Measurements from ENCODE around the gene PRELID1. TPM values are rescaled to one million over a fixed set of nuclear protein-coding genes. Genes with fewer than 3 reads are reported as not detected.

Gene PRELID1
- total RNA-seq, 1 donor from 2014 or later = 141 TPM

- no peaks in the 10 kb centered on the region for H3K9me3 Mint-ChIP-seq
- H3K27me3 Mint-ChIP-seq = no peaks in the 10 kb centered on the region
- POLR2A ChIA-PET = interaction anchor here (0.6 kb wide), 1 partner anchor 285 kb away, joined by 7 read pairs; the partner anchor contains the start of gene UIMC1
- ATAC-seq (ENCODE audit: low read depth) (no peak), DNase-seq (no peak)
- H3K36me3 Mint-ChIP-seq (ENCODE audit: low read depth) = peaks cover 84% of the 10 kb centered on the region
- no peak overlapping the region for H3K4me3 Mint-ChIP-seq
- H3K4me1 Mint-ChIP-seq = peaks cover 42% of the 10 kb centered on the region
- TF ChIP-seq, protein P1, sequence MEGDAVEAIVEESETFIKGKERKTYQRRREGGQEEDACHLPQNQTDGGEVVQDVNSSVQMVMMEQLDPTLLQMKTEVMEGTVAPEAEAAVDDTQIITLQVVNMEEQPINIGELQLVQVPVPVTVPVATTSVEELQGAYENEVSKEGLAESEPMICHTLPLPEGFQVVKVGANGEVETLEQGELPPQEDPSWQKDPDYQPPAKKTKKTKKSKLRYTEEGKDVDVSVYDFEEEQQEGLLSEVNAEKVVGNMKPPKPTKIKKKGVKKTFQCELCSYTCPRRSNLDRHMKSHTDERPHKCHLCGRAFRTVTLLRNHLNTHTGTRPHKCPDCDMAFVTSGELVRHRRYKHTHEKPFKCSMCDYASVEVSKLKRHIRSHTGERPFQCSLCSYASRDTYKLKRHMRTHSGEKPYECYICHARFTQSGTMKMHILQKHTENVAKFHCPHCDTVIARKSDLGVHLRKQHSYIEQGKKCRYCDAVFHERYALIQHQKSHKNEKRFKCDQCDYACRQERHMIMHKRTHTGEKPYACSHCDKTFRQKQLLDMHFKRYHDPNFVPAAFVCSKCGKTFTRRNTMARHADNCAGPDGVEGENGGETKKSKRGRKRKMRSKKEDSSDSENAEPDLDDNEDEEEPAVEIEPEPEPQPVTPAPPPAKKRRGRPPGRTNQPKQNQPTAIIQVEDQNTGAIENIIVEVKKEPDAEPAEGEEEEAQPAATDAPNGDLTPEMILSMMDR (IDR thresholded peaks at IDR 0.05) = no peak
- CTCF ChIA-PET = no interaction called here
- intact Hi-C loops (cut with micrococcal nuclease) = loop anchor here (1.0 kb wide), 1 partner anchor 12 kb away; no protein-coding TSS in a partner anchor
- H3K27ac Mint-ChIP-seq = no peak overlapping the region
These were observed 11.9 kb upstream of the PRELID1 start for GRCh38 chr5:177291735-177292134.

- TF ChIP-seq, protein P1 (IDR thresholded peaks at IDR 0.05) = no peak
- ATAC-seq (ENCODE audit: low read depth) (no peak), DNase-seq (no peak)
- ChIA-PET POLR2A (no interaction called here), CTCF (no interaction called here)
- intact Hi-C loops (cut with micrococcal nuclease) = no loop called here
- no peak overlapping the region for H3K4me3 Mint-ChIP-seq
- H3K27me3 Mint-ChIP-seq = no peaks in the 10 kb centered on the region
- H3K36me3 Mint-ChIP-seq (ENCODE audit: low read depth) = peaks cover 68% of the 10 kb centered on the region
- no peaks in the 10 kb centered on the region for H3K9me3 Mint-ChIP-seq
- peak overlapping the region; percentile 35 for H3K27ac Mint-ChIP-seq
- H3K4me1 Mint-ChIP-seq = peaks cover 62% of the 10 kb centered on the region
These were observed 9.6 kb upstream of the PRELID1 start for GRCh38 chr5:177293819-177294581.

DNA sequence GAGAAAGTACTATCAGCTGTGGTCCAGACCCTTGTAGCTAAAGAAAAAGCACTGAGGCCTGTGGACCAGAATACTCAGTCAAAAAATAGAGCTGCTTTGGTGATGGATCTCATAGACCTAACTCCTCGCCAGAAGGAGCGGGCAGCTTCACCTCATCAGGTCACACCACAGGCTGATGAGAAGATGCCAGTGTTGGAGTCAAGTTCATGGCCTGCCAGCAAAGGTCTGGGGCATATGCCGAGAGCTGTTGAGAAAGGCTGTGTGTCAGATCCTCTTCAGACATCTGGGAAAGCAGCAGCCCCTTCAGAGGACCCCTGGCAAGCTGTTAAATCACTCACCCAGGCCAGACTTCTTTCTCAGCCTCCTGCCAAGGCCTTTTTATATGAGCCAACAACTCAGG is 9.0 kb upstream of the PRELID1 start:
- Mint-ChIP-seq H3K27me3 (no peaks in the 10 kb centered on the region), H3K9me3 (no peaks in the 10 kb centered on the region), H3K4me3 (no peak overlapping the region), H3K36me3 (ENCODE audit: low read depth) (peaks cover 62% of the 10 kb centered on the region), H3K27ac (peak overlapping the region; percentile 35), H3K4me1 (peaks cover 65% of the 10 kb centered on the region)
- CTCF ChIA-PET = no interaction called here
- TF ChIP-seq, protein P1 (IDR thresholded peaks at IDR 0.05) = no peak
- intact Hi-C loops (cut with micrococcal nuclease) = no loop called here
- ATAC-seq (ENCODE audit: low read depth) = no peak
- POLR2A ChIA-PET = no interaction called here
- no peak for DNase-seq

DNA sequence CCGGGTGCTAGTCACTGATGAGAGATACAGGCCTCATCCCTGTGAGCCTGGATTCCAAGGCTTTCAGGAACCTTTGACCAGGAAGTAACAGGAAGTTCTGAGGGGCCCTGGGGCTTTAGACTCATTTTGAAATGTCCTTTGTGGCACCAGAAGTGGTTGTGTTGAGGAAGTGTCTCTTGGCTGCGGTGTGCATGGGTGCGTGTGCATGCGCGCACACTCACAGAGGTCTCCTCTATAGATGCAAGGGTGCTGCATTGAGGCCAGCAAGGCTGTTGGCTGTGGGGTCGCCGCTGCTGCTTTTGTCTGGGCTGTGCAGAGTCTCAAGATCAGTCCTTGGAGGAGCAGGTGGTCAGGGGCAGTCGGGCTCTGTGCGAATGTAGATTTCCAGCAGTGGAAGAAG is 7.7 kb upstream of the PRELID1 start:
- POLR2A ChIA-PET = interaction anchor here (1.3 kb wide), 1 partner anchor 14 kb away, joined by 3 read pairs; no protein-coding TSS in a partner anchor
- TF ChIP-seq, protein P1 (IDR thresholded peaks at IDR 0.05) = no peak
- Mint-ChIP-seq H3K36me3 (ENCODE audit: low read depth) (peaks cover 56% of the 10 kb centered on the region), H3K27ac (peak overlapping the region; percentile 75), H3K4me1 (peaks cover 66% of the 10 kb centered on the region), H3K4me3 (peak overlapping the region; percentile 55), H3K27me3 (no peaks in the 10 kb centered on the region), H3K9me3 (no peaks in the 10 kb centered on the region)
- intact Hi-C loops (cut with micrococcal nuclease) = no loop called here
- no peak for ATAC-seq (ENCODE audit: low read depth)
- CTCF ChIA-PET = interaction anchor here (0.8 kb wide), 1 partner anchor 14 kb away, joined by 3 read pairs; no protein-coding TSS in a partner anchor
- DNase-seq = no peak

GRCh38 chr5:177296581-177296980 is 7.0 kb upstream of the PRELID1 start:
- intact Hi-C loops (cut with micrococcal nuclease) = no loop called here
- peaks cover 68% of the 10 kb centered on the region for H3K4me1 Mint-ChIP-seq
- no peaks in the 10 kb centered on the region for H3K27me3 Mint-ChIP-seq
- H3K36me3 Mint-ChIP-seq (ENCODE audit: low read depth) = peaks cover 52% of the 10 kb centered on the region
- peak overlapping the region; percentile 75 for H3K27ac Mint-ChIP-seq
- no peaks in the 10 kb centered on the region for H3K9me3 Mint-ChIP-seq
- DNase-seq (no peak), ATAC-seq (ENCODE audit: low read depth) (no peak)
- CTCF ChIA-PET = interaction anchor here (0.8 to 1.4 kb wide), 2 partner anchors 13 to 636 kb away, joined by 3 read pairs; no protein-coding TSS in a partner anchor
- POLR2A ChIA-PET = interaction anchor here (0.5 to 1.3 kb wide), 2 partner anchors 13 to 49 kb away, joined by 3 read pairs; no protein-coding TSS in a partner anchor
- H3K4me3 Mint-ChIP-seq = no peak overlapping the region
- TF ChIP-seq, protein P1 (IDR thresholded peaks at IDR 0.05) = no peak

Measured in activated B cell treated with CpG ODN at 0.5 μM for 24 hours (primary cell).